Measurements from ENCODE around the gene IGSF21.
A peak's percentile ranks its signal among the peaks of the same experiment; 100 is the strongest.
"Not testable (repeated sequence)": the region's sequence is repeated elsewhere in the genome, so short reads cannot be mapped to it uniquely, and the experiment has no call there.

IGSF21 gene

GRCh38 chr1:18144916-18145647, 37.5 kb downstream of the IGSF21 start:
- DNase-seq = no peak

GRCh38 chr1:18145851-18146618, 38.4 kb downstream of the IGSF21 start:
- DNase-seq = no peak

GRCh38 chr1:18146886-18147285, 39.3 kb downstream of the IGSF21 start:
- DNase-seq = no peak

- DNase-seq = no peak
Observed at GRCh38 chr1:18147672-18148071, 40.1 kb downstream of the IGSF21 start.

GRCh38 chr1:18148461-18148860, 40.9 kb downstream of the IGSF21 start:
- no peak for DNase-seq

- no peak for DNase-seq
Observed at GRCh38 chr1:18149027-18149641, 41.5 kb downstream of the IGSF21 start.

GRCh38 chr1:18151436-18152122, 44.0 kb downstream of the IGSF21 start:
- DNase-seq = no peak

- DNase-seq = no peak
Observed at GRCh38 chr1:18154430-18155194, 47.0 kb downstream of the IGSF21 start.

- no peak for DNase-seq
Observed at GRCh38 chr1:18155881-18156385, 48.3 kb downstream of the IGSF21 start.

GRCh38 chr1:18157352-18157751, 49.8 kb downstream of the IGSF21 start:
- DNase-seq = no peak

GRCh38 chr1:18157968-18158367, 50.4 kb downstream of the IGSF21 start:
- DNase-seq = no peak

GRCh38 chr1:18158714-18159113, 51.1 kb downstream of the IGSF21 start:
- no peak for DNase-seq

- DNase-seq = peak in 27 of 51 donors; percentile 8 to 53 (median 29)
Observed at GRCh38 chr1:18160290-18160942, 52.8 kb downstream of the IGSF21 start.

- no peak for DNase-seq
Observed at GRCh38 chr1:18161690-18162089, 54.1 kb downstream of the IGSF21 start.

- DNase-seq = not testable (repeated sequence)
Observed at GRCh38 chr1:18165640-18166039, 58.0 kb downstream of the IGSF21 start.

- DNase-seq = no peak
Observed at GRCh38 chr1:18166341-18166740, 58.7 kb downstream of the IGSF21 start.

GRCh38 chr1:18166929-18167328, 59.3 kb downstream of the IGSF21 start:
- peak in 6 of 51 donors; percentile 7 to 24 (median 14) for DNase-seq

- DNase-seq = no peak
Observed at GRCh38 chr1:18170444-18170843, 62.8 kb downstream of the IGSF21 start.

GRCh38 chr1:18174037-18174436, 66.4 kb downstream of the IGSF21 start:
- no peak for DNase-seq

GRCh38 chr1:18175051-18175450, 67.5 kb downstream of the IGSF21 start:
- DNase-seq = no peak

Data from hypothalamus (tissue), 51 donors.